Measurements from ENCODE around the gene LDLRAD3. TPM values are rescaled to one million over a fixed set of nuclear protein-coding genes. Genes with fewer than 3 reads are reported as not detected.

The LDLRAD3 gene
- total RNA-seq, 2 donors from 2014 or later: 0.19 to 0.45 TPM

GRCh38 chr11:36191941-36192340 lies 248.1 kb downstream of the LDLRAD3 start:
- no peak overlapping the region for H3K4me3 Mint-ChIP-seq
- no peak for ATAC-seq (replicated peaks)
- no peaks in the 10 kb centered on the region for H3K4me1 Mint-ChIP-seq
- H3K9me3 Mint-ChIP-seq: no peaks in the 10 kb centered on the region
- no peaks in the 10 kb centered on the region for H3K27me3 Mint-ChIP-seq
- H3K36me3 Mint-ChIP-seq (ENCODE audit: low read depth): no peaks in the 10 kb centered on the region
- H3K27ac Mint-ChIP-seq: no peak overlapping the region

DNA sequence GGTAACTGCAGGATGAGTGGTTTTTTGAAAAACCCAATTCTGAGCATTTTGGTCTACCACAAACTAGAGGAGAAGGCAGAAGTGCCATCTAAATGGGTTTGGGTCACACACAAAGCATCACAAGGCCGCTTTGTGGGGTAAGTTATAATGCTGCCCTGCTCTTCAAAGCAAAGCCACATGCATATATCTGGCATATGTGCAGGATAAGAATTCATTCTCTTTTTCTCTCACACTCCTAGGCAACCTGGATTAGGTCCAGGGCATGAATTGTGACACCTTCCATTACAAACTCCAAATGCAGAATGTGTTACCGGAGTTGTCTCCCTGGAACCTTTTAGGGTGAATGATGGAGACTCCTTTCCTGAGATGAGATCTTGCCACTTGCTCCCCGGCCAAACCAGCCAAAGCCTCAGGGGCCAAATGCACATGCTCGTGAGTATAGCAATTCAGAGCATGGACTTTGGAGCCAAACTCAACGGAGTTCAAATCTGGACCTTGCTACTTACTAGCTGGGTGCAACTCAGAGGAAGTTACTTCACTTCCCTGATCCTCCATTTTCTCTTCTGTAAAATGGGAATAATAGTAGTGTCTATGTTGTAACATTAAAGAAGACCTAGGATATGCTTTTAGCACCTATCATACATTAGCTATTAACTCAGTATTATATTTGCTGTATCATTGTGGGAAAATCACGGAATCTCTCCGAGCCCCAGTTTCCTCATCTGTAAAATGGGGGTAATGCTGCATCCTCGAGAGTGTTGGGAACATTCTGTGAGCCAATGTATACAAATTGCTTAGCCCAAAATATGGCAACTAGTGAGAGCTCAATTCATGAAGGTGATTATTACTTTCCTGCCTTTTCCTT lies 248.8 kb downstream of the LDLRAD3 start:
- no peak for ATAC-seq (replicated peaks)
- H3K27me3 Mint-ChIP-seq: no peaks in the 10 kb centered on the region
- H3K36me3 Mint-ChIP-seq (ENCODE audit: low read depth): no peaks in the 10 kb centered on the region
- no peak overlapping the region for H3K27ac Mint-ChIP-seq
- H3K4me1 Mint-ChIP-seq: no peaks in the 10 kb centered on the region
- H3K4me3 Mint-ChIP-seq: no peak overlapping the region
- H3K9me3 Mint-ChIP-seq: no peaks in the 10 kb centered on the region

- no peaks in the 10 kb centered on the region for H3K4me1 Mint-ChIP-seq
- ATAC-seq (replicated peaks): no peak
- H3K9me3 Mint-ChIP-seq: no peaks in the 10 kb centered on the region
- H3K27ac Mint-ChIP-seq: no peak overlapping the region
- no peak overlapping the region for H3K4me3 Mint-ChIP-seq
- no peaks in the 10 kb centered on the region for H3K36me3 Mint-ChIP-seq (ENCODE audit: low read depth)
- no peaks in the 10 kb centered on the region for H3K27me3 Mint-ChIP-seq
These were observed 249.4 kb downstream of the LDLRAD3 start for GRCh38 chr11:36193290-36193619.

DNA sequence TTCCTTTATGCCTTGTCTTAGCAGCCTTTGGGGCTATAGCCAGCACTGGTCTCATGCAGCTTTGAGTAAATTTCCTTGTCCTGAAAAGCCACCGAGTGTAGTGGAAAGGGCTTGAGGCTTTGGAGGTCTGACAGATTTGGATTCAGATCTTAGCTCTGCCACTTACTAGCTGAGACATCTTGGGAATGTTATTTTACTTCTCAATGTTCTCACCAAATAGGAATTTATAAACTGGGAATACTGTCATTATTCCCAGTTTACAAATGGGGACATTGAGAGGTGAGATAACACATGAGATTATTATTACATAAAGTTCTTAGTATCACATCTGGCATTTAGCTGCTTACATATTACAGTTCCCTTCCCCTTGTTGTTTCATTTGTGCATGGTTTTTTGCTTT lies 249.9 kb downstream of the LDLRAD3 start:
- no peaks in the 10 kb centered on the region for H3K9me3 Mint-ChIP-seq
- no peak overlapping the region for H3K4me3 Mint-ChIP-seq
- no peak overlapping the region for H3K27ac Mint-ChIP-seq
- H3K36me3 Mint-ChIP-seq (ENCODE audit: low read depth): no peaks in the 10 kb centered on the region
- H3K4me1 Mint-ChIP-seq: no peaks in the 10 kb centered on the region
- ATAC-seq (replicated peaks): no peak
- no peaks in the 10 kb centered on the region for H3K27me3 Mint-ChIP-seq

DNA sequence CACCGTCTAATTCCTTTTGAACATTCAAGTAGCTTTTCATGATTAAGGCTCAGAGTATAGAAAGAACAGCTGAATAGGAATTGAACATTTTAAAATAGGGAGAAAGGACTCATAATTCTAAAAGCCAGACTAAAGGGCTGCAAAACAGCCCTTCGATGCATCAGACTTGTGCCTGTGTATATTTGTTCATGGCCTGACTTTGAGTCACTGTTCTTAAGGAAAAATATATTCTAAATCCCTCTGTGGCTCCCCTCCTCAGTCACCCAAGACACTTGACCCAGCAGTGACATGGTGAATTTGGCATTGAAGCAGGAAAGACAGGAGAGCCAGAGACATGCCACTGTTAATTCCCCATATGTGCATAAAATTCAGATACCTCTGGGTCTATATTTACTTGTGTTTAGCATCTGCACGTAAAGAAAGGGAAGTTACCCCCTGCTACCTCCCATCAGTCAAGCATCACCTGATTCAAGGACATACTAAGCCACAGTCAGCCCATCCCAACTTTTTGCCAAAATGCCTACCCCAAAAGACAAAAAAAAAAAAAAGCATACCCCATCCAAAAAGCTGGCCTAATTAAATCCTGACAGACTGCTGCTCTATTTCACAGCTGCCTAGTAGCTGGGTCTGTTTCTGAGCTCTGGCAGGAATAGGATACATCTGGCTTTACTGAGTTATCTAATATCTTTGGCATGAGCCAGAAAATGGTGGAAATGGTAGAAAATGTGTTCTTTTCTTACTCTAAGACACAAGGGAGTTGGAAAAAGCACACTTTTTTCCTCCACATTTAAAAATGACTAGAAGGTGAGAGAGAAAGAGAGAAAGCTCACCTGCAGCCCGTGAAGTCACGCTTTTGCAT lies 251.9 kb downstream of the LDLRAD3 start:
- H3K36me3 Mint-ChIP-seq (ENCODE audit: low read depth): no peaks in the 10 kb centered on the region
- no peak overlapping the region for H3K27ac Mint-ChIP-seq
- H3K27me3 Mint-ChIP-seq: peaks cover 12% of the 10 kb centered on the region
- no peak for ATAC-seq (replicated peaks)
- H3K4me3 Mint-ChIP-seq: no peak overlapping the region
- no peaks in the 10 kb centered on the region for H3K9me3 Mint-ChIP-seq
- no peaks in the 10 kb centered on the region for H3K4me1 Mint-ChIP-seq

DNA sequence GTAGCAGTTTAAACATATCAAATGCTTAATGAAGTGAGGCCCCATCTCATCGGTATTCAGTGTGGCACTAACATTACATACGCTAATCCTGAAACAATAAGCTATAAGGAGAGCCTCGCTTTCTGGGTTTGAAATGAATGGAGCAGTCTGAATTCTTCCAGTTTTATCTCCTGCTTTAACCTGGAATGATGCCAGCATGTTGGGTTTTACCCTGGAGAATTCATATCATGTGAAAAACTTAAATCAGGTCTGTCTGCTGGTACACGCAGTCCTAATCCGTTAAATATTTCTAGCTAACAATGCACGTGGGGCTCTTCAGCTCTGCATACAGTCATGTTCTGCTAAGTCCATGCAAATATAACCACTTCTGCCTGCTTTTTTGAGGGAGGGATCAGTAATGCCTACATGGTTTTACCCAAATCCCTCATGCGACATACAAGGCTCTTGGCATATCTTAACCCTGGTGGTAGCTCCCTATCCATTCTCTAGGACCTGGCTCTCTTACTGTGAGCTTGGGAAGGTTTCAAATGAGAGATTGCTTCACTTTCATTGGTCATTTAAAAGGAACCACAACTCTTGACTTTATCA lies 252.6 kb downstream of the LDLRAD3 start:
- no peaks in the 10 kb centered on the region for H3K9me3 Mint-ChIP-seq
- no peak overlapping the region for H3K27ac Mint-ChIP-seq
- H3K27me3 Mint-ChIP-seq: peaks cover 13% of the 10 kb centered on the region
- no peaks in the 10 kb centered on the region for H3K4me1 Mint-ChIP-seq
- ATAC-seq (replicated peaks): no peak
- no peaks in the 10 kb centered on the region for H3K36me3 Mint-ChIP-seq (ENCODE audit: low read depth)
- H3K4me3 Mint-ChIP-seq: no peak overlapping the region

- no peaks in the 10 kb centered on the region for H3K36me3 Mint-ChIP-seq (ENCODE audit: low read depth)
- no peak for ATAC-seq (replicated peaks)
- no peaks in the 10 kb centered on the region for H3K4me1 Mint-ChIP-seq
- no peak overlapping the region for H3K27ac Mint-ChIP-seq
- no peak overlapping the region for H3K4me3 Mint-ChIP-seq
- H3K9me3 Mint-ChIP-seq: no peaks in the 10 kb centered on the region
- H3K27me3 Mint-ChIP-seq: peaks cover 23% of the 10 kb centered on the region
These were observed 257.5 kb downstream of the LDLRAD3 start for GRCh38 chr11:36201411-36201810.

- H3K27ac Mint-ChIP-seq: no peak overlapping the region
- no peaks in the 10 kb centered on the region for H3K36me3 Mint-ChIP-seq (ENCODE audit: low read depth)
- H3K27me3 Mint-ChIP-seq: peaks cover 19% of the 10 kb centered on the region
- H3K4me3 Mint-ChIP-seq: no peak overlapping the region
- no peaks in the 10 kb centered on the region for H3K4me1 Mint-ChIP-seq
- ATAC-seq (replicated peaks): no peak
- H3K9me3 Mint-ChIP-seq: no peaks in the 10 kb centered on the region
These were observed 261.7 kb downstream of the LDLRAD3 start for GRCh38 chr11:36205536-36205935.

DNA sequence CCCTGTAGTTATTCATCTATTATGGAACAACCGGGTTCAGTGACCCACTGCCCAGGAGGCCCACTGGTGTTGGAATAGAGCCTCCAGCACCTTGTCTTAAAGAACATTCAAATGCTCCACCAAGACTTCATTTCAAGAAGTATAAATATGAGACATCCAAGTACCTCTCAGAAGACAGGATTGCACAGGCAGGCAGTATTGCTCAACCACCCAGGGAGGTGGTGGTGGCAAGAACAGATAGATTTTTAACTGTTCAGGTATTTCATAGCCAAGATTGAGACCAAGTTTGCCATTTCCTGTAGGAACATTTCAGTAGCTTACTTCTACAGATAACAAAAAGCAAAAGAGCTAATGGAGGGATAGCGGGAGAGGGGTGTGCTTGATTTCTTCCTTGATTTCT lies 266.7 kb downstream of the LDLRAD3 start:
- Mint-ChIP-seq H3K27me3 (peaks cover 18% of the 10 kb centered on the region), H3K27ac (no peak overlapping the region), H3K4me3 (no peak overlapping the region), H3K36me3 (ENCODE audit: low read depth) (no peaks in the 10 kb centered on the region), H3K4me1 (no peaks in the 10 kb centered on the region), H3K9me3 (no peaks in the 10 kb centered on the region)
- no peak for ATAC-seq (replicated peaks)

- Mint-ChIP-seq H3K9me3 (no peaks in the 10 kb centered on the region), H3K36me3 (ENCODE audit: low read depth) (no peaks in the 10 kb centered on the region), H3K27ac (no peak overlapping the region), H3K27me3 (peaks cover 14% of the 10 kb centered on the region), H3K4me1 (no peaks in the 10 kb centered on the region), H3K4me3 (no peak overlapping the region)
- no peak for ATAC-seq (replicated peaks)
These were observed 268.0 kb downstream of the LDLRAD3 start for GRCh38 chr11:36211761-36212430.

DNA sequence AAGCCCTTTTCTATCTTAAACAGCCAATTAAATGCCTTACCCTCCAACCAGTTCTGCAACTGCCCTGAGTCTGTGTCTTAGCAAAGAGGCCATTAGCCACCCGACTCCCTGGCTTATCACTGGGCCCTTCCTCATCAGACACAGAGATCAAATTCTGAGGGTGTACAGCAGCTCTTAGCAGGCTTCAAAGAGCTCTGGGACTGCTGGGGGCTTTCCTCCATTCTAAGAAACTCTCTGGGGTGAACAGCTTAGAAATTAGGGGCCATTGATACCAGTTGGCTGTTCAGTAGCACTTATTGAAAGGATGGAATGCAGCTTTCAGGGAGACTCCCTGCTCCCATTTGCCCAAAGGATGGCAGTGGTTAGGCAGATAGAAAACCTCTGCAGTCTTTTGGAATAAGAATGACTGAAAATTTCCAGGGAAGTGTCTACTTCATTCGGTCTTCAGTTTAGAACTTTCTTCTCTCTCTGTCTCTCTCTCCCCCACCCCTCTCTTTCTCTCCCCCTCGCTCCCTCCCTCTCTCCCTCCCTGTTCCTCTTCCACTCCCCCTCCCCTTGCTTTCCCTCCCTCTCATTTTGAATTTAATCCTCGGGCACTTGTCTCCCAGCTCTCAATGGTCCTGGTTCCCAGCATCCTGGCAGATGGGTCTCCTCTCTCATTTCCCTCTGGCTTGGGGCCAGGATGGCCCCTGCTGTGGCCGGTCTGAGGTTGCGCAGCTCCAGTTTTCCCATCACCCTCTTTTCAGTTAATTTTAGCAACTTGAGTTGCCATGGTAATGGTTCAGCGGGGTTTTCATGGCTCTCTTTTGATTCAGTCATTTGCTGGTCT lies 268.9 kb downstream of the LDLRAD3 start:
- no peak for ATAC-seq (replicated peaks)
- no peaks in the 10 kb centered on the region for H3K36me3 Mint-ChIP-seq (ENCODE audit: low read depth)

DNA sequence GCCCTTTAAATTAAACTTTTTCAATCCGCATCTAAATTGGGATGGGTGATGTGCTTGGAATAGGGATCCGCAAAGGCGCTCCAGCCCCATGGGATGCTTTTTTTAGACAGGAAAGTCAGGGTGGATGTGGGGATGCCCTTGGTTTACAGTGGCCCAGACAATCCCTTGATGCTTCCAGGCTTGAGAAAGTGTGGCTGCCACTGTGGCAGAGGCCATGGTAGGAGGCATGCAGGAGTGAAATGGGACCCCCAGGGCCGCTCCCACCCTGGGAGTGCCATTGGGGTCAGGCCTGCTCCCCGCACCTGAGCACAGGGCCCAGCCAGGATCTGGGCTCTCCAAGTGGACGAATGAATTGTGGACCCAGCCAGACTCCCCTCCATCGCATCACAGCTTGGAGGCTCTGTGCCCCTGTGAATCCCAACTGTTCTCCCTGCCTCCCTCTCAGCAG lies 269.6 kb downstream of the LDLRAD3 start:
- no peaks in the 10 kb centered on the region for H3K36me3 Mint-ChIP-seq (ENCODE audit: low read depth)

More for the DNA sequence above, 268.9 kb downstream of the LDLRAD3 start:
- Mint-ChIP-seq H3K9me3 (no peaks in the 10 kb centered on the region), H3K4me1 (no peaks in the 10 kb centered on the region), H3K27me3 (peaks cover 11% of the 10 kb centered on the region), H3K27ac (no peak overlapping the region), H3K4me3 (no peak overlapping the region)

DNA sequence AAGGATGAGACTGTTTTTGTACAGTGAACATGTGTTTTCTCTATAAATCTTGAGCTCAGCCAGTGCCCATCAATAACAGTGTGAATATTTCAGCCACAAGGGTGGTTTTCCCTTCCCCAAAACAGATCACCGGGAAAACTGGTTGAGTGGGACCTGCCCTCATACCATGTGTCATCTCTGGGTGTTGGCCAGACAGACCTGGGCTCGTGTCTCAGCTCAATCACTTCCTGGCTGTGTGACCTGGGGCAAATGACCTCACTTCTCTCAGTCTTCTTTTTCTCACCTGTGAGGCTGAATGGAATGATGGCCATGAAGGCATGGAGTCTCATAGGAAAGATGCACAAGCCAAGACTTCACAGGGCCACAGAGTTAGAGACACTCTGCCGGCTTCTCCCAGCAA lies 270.6 kb downstream of the LDLRAD3 start:
- Mint-ChIP-seq H3K4me1 (no peaks in the 10 kb centered on the region), H3K27ac (no peak overlapping the region), H3K4me3 (no peak overlapping the region), H3K9me3 (no peaks in the 10 kb centered on the region), H3K36me3 (ENCODE audit: low read depth) (no peaks in the 10 kb centered on the region), H3K27me3 (peaks cover 11% of the 10 kb centered on the region)
- no peak for ATAC-seq (replicated peaks)

More for the DNA sequence above, 269.6 kb downstream of the LDLRAD3 start:
- Mint-ChIP-seq H3K9me3 (no peaks in the 10 kb centered on the region), H3K27ac (no peak overlapping the region), H3K4me1 (no peaks in the 10 kb centered on the region), H3K27me3 (peaks cover 11% of the 10 kb centered on the region), H3K4me3 (no peak overlapping the region)
- ATAC-seq (replicated peaks): no peak

All from activated T-helper 17 cell treated with anti-CD3 and anti-CD28 coated beads, Interleukin-2, amount 50 U/mL, for 72 hours (primary cell).